T-helper 1 cell treated with Interleukin-12 subunit alpha and Interleukin-12 subunit beta and Interleukin-4 antibody, amounts not matched to agents 30 μg/mL and 1 μg/mL, for 36 hours (primary cell): Measurements from ENCODE around the gene SHROOM2.

ENCODE experiments used
- H3K27ac Mint-ChIP-seq: one replicate; pipeline ENCODE4 v1.8.0; 2021; ENCODE audit warnings: mild to moderate bottlenecking, mixed read lengths
- H3K27me3 Mint-ChIP-seq: one replicate; pipeline ENCODE4 v1.8.0; 2021; ENCODE audit warnings: low read depth, mixed read lengths
- H3K36me3 Mint-ChIP-seq: one replicate; pipeline ENCODE4 v1.8.0; 2021; ENCODE audit warnings: low read depth, mixed read lengths
- H3K4me1 Mint-ChIP-seq: one replicate; pipeline ENCODE4 v1.8.0; 2021; ENCODE audit warnings: low read depth, mixed read lengths
- H3K4me3 Mint-ChIP-seq: one replicate; pipeline ENCODE4 v1.8.0; 2021; ENCODE audit warnings: mild to moderate bottlenecking, moderate library complexity, mixed read lengths
- H3K9me3 Mint-ChIP-seq: one replicate; pipeline ENCODE4 v1.8.0; 2021; ENCODE audit warnings: mixed read lengths

The SHROOM2 gene, protein sequence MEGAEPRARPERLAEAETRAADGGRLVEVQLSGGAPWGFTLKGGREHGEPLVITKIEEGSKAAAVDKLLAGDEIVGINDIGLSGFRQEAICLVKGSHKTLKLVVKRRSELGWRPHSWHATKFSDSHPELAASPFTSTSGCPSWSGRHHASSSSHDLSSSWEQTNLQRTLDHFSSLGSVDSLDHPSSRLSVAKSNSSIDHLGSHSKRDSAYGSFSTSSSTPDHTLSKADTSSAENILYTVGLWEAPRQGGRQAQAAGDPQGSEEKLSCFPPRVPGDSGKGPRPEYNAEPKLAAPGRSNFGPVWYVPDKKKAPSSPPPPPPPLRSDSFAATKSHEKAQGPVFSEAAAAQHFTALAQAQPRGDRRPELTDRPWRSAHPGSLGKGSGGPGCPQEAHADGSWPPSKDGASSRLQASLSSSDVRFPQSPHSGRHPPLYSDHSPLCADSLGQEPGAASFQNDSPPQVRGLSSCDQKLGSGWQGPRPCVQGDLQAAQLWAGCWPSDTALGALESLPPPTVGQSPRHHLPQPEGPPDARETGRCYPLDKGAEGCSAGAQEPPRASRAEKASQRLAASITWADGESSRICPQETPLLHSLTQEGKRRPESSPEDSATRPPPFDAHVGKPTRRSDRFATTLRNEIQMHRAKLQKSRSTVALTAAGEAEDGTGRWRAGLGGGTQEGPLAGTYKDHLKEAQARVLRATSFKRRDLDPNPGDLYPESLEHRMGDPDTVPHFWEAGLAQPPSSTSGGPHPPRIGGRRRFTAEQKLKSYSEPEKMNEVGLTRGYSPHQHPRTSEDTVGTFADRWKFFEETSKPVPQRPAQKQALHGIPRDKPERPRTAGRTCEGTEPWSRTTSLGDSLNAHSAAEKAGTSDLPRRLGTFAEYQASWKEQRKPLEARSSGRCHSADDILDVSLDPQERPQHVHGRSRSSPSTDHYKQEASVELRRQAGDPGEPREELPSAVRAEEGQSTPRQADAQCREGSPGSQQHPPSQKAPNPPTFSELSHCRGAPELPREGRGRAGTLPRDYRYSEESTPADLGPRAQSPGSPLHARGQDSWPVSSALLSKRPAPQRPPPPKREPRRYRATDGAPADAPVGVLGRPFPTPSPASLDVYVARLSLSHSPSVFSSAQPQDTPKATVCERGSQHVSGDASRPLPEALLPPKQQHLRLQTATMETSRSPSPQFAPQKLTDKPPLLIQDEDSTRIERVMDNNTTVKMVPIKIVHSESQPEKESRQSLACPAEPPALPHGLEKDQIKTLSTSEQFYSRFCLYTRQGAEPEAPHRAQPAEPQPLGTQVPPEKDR (N-terminal part only)

GRCh38 chrX:9785944-9786797 is at the start of gene SHROOM2:
Gene SHROOM2, plus strand, starts transcription at chrX:9786429. Its CDS starts 117 bp downstream, at chrX:9786546.
- peak within 1 kb of the TSS; percentile 46 for H3K4me3 Mint-ChIP-seq
- no peaks in the 10 kb centered on the region for H3K36me3 Mint-ChIP-seq
- peaks cover 46% of the 10 kb centered on the region for H3K27me3 Mint-ChIP-seq
- no peaks in the 10 kb centered on the region for H3K9me3 Mint-ChIP-seq
- no peak within 1 kb of the TSS for H3K27ac Mint-ChIP-seq
- H3K4me1 Mint-ChIP-seq = no peaks in the 10 kb centered on the region

- H3K4me3 Mint-ChIP-seq = no peak overlapping the region
- H3K27me3 Mint-ChIP-seq = peaks cover 7% of the 10 kb centered on the region
- H3K9me3 Mint-ChIP-seq = no peaks in the 10 kb centered on the region
- H3K36me3 Mint-ChIP-seq = no peaks in the 10 kb centered on the region
- no peak overlapping the region for H3K27ac Mint-ChIP-seq
- H3K4me1 Mint-ChIP-seq = no peaks in the 10 kb centered on the region
These were observed 48.9 kb upstream of the SHROOM2 start for GRCh38 chrX:9737363-9737762.

DNA sequence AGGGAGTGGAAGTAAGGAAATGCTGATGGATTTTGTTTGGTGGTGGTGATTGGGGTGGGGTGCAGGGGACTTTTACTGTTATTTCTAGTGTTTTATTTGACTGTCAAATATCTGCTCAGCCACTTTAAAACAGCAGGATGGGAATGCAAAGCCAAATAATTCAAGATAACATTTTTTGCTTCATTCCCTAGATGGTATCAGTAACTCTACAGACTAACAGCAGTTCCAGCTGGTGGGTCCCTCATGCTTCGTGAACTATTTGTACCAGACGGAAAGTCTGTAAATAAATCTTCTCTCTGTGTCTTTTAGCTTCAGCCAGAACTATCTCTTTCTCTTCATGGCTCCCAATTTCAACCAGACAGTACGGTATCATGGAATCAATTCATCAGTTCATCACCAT is 48.1 kb upstream of the SHROOM2 start:
- H3K9me3 Mint-ChIP-seq = no peaks in the 10 kb centered on the region
- H3K4me1 Mint-ChIP-seq = no peaks in the 10 kb centered on the region
- H3K27me3 Mint-ChIP-seq = peaks cover 7% of the 10 kb centered on the region
- no peak overlapping the region for H3K4me3 Mint-ChIP-seq
- H3K27ac Mint-ChIP-seq = no peak overlapping the region
- H3K36me3 Mint-ChIP-seq = no peaks in the 10 kb centered on the region

- Mint-ChIP-seq H3K4me3 (no peak overlapping the region), H3K4me1 (no peaks in the 10 kb centered on the region), H3K36me3 (no peaks in the 10 kb centered on the region), H3K27ac (no peak overlapping the region), H3K27me3 (peaks cover 7% of the 10 kb centered on the region), H3K9me3 (peaks cover 4% of the 10 kb centered on the region)
These were observed 47.1 kb upstream of the SHROOM2 start for GRCh38 chrX:9739130-9739529.

DNA sequence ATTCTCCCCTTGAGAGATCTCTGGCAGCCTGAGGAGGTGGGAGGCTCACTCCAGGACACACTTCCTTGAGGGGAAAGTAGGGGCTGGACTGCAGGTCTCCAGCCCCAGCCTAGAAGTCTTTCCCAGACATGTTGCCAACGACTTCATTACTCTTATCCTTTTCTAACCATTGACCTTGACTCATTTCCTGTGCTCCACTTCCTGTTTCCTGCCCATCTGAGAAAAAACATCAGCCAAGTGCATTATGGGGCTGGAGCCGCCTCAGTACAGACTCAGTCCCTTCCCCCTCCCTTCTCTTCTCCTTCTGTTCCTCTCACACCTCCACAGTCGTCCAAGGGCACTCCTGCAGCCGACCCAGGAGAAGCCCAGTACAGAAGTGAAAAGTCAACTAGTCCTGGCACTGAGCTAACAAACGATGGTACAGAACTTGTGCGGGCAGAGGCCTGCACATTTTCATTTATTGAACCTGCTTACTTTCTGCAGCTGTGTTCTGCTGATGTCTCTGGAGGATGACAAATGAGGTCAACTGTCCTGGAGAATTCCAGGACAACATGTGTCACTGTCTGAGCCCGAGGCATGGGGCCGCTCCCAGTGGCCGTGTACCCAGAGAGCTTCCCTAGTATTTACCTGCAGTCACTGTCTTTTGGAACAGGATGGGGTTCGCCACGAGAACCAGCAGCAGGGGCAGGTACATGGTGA is 40.7 kb upstream of the SHROOM2 start:
- Mint-ChIP-seq H3K4me1 (peaks cover 13% of the 10 kb centered on the region), H3K36me3 (peaks cover 10% of the 10 kb centered on the region), H3K27me3 (no peaks in the 10 kb centered on the region), H3K4me3 (peak overlapping the region; percentile 35), H3K9me3 (peaks cover 10% of the 10 kb centered on the region), H3K27ac (peak overlapping the region; percentile 5)

GRCh38 chrX:9746148-9746888 is 39.9 kb upstream of the SHROOM2 start:
- no peak overlapping the region for H3K27ac Mint-ChIP-seq
- peaks cover 10% of the 10 kb centered on the region for H3K36me3 Mint-ChIP-seq
- peaks cover 13% of the 10 kb centered on the region for H3K4me1 Mint-ChIP-seq
- H3K9me3 Mint-ChIP-seq = peaks cover 10% of the 10 kb centered on the region
- no peak overlapping the region for H3K4me3 Mint-ChIP-seq
- no peaks in the 10 kb centered on the region for H3K27me3 Mint-ChIP-seq

DNA sequence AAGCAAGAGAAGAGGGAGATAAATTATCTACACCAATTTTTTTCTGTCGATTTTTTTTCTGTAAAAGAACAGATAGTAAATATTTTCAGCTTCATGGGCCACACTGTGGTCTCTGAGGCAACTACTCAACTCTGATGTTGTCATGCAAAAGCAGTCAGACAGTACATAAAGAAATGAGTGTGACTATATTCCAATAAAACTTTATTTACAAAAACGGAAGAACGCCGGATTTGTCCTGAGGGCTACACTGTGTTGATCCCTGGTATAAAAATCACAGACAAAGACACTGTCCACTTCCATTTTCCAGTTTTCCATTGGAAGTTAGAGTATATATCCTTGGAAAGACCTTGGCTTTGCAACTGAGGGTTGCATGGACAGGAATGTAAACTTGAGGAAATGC is 38.6 kb upstream of the SHROOM2 start:
- Mint-ChIP-seq H3K36me3 (peaks cover 10% of the 10 kb centered on the region), H3K9me3 (peaks cover 10% of the 10 kb centered on the region), H3K27ac (no peak overlapping the region), H3K4me3 (no peak overlapping the region), H3K4me1 (peaks cover 13% of the 10 kb centered on the region), H3K27me3 (no peaks in the 10 kb centered on the region)

DNA sequence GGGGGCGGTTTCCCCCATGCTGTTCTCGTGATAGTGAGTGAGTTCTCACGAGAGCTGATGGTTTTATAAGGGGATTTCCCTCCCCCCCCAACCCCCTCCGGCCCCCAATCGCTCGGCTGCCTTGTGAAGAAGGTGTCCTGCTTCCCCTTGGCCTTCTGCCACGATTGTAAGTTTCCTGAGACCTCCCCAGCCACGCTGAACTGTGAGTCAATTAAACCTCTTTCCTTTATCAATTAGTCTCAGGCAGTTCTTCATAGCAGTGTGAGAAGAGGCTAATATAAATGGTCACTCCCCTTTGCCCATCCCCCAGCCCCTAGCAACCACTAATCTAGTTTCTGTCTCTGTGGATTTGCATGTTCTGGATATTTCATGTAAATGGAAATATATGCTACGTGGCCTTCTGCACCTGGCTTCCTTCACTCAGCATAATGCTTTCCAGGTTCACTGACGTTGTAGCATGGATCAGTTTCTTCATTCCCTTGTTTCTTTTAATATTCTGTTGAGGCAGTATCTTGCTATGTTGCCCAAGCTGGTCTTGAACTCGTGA is 37.0 kb upstream of the SHROOM2 start:
- H3K9me3 Mint-ChIP-seq = peaks cover 6% of the 10 kb centered on the region
- peaks cover 13% of the 10 kb centered on the region for H3K4me1 Mint-ChIP-seq
- peaks cover 10% of the 10 kb centered on the region for H3K36me3 Mint-ChIP-seq

GRCh38 chrX:9757366-9757765 is 28.9 kb upstream of the SHROOM2 start:
- Mint-ChIP-seq H3K4me3 (no peak overlapping the region), H3K36me3 (no peaks in the 10 kb centered on the region), H3K27me3 (no peaks in the 10 kb centered on the region), H3K4me1 (no peaks in the 10 kb centered on the region), H3K9me3 (no peaks in the 10 kb centered on the region), H3K27ac (no peak overlapping the region)

More for the DNA sequence above, 37.0 kb upstream of the SHROOM2 start:
- H3K27me3 Mint-ChIP-seq = no peaks in the 10 kb centered on the region
- H3K4me3 Mint-ChIP-seq = no peak overlapping the region
- H3K27ac Mint-ChIP-seq = no peak overlapping the region

GRCh38 chrX:9758021-9758638 is 28.1 kb upstream of the SHROOM2 start:
- Mint-ChIP-seq H3K27me3 (no peaks in the 10 kb centered on the region), H3K4me3 (no peak overlapping the region), H3K27ac (no peak overlapping the region), H3K36me3 (no peaks in the 10 kb centered on the region), H3K4me1 (no peaks in the 10 kb centered on the region), H3K9me3 (no peaks in the 10 kb centered on the region)

DNA sequence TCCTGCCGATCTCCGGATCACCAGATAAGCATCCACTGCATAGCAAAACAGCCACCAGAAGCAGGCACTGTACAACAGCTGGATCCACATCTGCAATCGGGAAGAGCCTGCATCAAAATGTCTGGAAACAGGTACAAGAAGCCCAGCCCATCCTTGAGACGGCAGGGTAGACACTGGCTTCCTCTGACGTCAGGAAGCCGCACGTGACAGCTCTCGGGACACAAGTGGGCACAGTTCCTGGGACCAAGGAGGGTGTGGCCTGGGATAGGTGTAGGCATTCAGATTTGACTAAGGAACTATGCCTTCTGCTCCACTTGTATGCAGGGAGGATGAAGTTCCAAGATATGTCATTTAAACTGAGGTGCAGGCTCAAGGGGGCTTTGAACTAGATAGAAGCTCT is 26.9 kb upstream of the SHROOM2 start:
- H3K27me3 Mint-ChIP-seq = no peaks in the 10 kb centered on the region
- H3K4me1 Mint-ChIP-seq = no peaks in the 10 kb centered on the region
- H3K4me3 Mint-ChIP-seq = no peak overlapping the region
- H3K27ac Mint-ChIP-seq = no peak overlapping the region
- H3K36me3 Mint-ChIP-seq = no peaks in the 10 kb centered on the region
- no peaks in the 10 kb centered on the region for H3K9me3 Mint-ChIP-seq

DNA sequence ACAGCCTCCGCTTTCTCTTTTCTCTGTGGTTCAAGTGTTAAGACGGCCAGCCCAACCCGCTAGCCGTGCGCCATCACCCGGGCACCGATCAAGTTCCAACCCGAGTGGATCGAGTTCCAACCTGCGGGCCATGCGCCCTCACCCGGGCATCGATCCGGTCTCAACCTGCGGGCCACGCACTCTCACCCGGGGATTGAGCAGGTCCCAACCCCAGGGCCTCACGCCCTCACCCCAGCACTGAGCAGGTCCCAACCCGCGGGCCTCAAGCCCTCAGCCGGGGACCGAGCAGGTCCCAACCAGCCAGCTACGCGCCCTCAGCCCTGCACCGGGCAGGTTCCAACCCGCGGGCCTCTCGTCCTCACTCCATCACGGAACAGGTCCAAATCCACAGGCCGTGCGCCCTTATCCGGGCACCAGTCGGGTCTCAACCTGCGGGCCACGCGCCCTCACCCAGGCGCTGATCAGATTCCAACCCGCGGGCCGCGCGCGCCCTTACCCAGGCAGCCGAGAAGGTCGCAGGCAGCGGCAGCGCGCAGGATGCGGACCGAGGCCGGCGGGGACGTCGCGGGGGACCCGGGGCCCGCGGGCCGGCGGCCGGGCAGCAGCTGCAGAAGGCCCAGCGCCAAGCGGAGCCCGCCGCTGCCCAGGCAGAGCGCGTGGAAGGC is 21.0 kb upstream of the SHROOM2 start:
- no peak overlapping the region for H3K4me3 Mint-ChIP-seq
- H3K27me3 Mint-ChIP-seq = peaks cover 11% of the 10 kb centered on the region
- no peaks in the 10 kb centered on the region for H3K9me3 Mint-ChIP-seq
- no peaks in the 10 kb centered on the region for H3K4me1 Mint-ChIP-seq
- H3K36me3 Mint-ChIP-seq = no peaks in the 10 kb centered on the region
- H3K27ac Mint-ChIP-seq = no peak overlapping the region
